Raji (cell line): ENCODE measurements around the gene AK5.

ENCODE experiments used
- POLR2A ChIP-seq: IDR thresholded peaks from 2 replicates; pipeline ENCODE4 v1.6.1; 2011; ENCODE audit warnings: low read depth, low read length, control low read depth; ENCODE audit not compliant: insufficient read depth

The AK5 gene, protein sequence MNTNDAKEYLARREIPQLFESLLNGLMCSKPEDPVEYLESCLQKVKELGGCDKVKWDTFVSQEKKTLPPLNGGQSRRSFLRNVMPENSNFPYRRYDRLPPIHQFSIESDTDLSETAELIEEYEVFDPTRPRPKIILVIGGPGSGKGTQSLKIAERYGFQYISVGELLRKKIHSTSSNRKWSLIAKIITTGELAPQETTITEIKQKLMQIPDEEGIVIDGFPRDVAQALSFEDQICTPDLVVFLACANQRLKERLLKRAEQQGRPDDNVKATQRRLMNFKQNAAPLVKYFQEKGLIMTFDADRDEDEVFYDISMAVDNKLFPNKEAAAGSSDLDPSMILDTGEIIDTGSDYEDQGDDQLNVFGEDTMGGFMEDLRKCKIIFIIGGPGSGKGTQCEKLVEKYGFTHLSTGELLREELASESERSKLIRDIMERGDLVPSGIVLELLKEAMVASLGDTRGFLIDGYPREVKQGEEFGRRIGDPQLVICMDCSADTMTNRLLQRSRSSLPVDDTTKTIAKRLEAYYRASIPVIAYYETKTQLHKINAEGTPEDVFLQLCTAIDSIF

DNA sequence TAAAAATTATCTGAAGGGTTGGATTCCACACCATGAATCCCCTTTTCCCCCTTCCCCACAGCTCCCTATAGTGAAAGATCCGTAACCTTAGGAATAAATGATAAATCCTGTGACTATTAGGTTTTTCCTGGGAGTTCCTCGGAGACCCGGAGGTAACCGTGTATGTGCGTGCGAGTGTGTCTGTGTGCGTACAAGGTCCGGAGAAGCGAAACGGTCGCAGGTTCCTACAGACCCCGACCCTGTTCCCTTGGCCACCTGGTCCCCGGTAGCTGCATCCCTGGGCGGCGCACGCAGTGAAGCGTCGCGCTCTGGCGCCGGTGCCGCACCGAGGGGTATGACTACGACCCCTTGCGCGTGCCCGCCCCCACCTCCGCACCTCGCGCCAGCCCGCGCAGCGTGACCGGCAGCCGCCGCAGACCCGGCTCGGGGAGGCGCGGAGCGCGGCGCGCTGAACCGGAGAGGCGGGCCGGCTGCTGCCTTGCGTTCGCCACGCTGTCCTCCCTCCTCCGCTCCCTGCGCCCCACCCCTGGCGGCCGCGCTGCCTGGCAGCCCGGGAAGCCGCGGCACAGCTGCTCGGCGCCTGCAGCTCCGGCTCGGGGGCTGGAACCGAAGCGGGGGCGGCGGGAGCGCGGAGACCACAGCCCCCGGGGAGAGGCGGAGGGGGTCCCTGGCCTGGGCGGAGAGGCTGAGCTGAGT, at the start of gene AK5:
Gene AK5 (plus strand): TSS at position 529 of the 696 bp plus-strand sequence. CDS start 295 bp downstream, outside the sequence.
- TF ChIP-seq POLR2A: no peak

DNA sequence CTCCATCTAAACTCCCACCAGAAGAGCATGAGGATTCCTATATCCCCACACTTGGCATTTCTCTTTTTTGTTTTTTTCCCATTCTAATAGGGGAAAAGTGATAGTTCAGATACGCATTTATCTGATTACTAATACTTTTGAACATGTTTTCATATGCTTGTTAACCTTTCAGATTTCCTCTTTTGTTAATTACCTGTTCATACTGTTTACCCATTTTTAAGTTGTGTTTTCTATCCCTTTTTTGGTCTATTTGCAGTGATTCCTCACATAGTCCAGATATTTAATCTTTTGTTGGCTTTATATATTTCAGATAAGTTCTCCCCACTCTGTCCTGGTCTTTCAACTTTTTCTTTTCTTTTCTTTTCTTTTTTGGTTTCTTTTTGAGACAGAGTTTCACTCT, 49.0 kb upstream of the AK5 start:
- no peak for TF ChIP-seq POLR2A

DNA sequence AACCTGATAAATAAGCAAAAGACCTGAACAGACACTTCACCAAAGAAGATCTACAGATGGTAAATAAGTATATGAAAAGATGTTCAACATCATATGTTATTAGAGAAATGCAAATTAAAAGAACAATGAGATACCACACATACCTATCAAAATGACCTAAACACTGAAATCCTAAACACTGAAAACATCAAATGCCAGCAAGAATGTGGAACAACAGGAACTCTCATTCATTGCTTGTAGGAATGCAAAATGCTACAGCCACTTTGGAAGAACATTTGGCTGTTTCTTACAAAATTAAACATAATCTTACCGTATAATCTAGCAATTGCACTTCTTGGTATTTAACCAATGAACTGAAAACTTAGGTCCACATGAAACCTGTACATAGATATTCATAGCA, 47.7 kb upstream of the AK5 start:
- TF ChIP-seq POLR2A: no peak

DNA sequence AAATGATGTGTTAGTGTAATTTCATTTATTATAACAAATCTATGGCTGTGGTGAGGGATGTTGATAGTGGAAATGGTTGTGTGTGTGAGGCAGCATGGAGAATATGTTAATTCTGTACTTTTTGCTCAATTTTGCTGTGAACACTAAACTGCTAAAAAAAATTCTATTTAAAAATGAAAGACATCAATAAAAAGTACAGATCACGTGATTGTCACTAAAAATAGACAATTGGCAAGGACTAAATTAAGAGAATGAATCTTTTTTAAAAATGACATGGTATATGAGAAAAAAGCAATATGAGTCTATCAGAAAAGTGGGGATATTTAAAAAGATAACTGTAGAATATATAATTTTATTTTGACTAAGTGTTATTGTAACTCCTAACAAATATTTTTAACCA, 46.9 kb upstream of the AK5 start:
- TF ChIP-seq POLR2A: no peak

DNA sequence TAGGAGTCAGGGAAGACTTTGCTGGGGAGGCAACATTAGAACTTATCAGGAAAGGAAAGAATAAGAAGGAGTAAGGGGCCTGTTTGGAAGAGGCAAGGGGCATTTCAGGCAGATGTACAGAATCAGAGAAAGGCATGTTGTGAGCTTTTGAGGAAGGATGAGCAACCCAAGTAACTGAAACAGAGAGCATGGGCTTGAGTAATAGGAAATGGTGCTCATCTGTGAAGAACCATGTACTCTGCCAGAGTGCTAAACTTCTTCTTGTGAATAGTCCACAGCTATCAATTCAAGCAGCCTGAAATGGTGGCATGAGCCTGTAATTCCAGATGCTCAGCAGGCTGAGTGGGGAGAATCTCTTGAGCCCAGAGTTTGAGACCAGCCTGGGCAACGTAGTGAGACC, 43.4 kb upstream of the AK5 start:
- TF ChIP-seq POLR2A: no peak

DNA sequence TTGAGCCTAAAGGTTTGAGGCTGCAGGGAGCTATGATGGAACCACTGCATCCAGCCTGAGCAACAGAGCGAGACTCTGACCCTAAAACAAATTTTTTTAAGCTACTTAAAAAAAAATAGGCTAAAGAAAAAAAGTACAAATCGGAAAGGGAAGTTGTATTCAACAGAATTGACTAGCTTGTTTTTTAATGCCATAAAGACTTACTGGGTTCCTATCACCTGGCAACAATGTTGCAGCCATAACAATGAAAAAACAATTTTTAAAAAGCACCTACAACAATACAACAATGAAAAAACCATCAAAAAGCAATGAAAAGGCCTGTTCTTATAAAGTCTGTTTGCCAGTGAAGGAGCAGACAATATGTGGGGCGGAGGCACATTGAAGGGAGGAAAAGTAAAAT, 42.5 kb upstream of the AK5 start:
- TF ChIP-seq POLR2A: no peak

DNA sequence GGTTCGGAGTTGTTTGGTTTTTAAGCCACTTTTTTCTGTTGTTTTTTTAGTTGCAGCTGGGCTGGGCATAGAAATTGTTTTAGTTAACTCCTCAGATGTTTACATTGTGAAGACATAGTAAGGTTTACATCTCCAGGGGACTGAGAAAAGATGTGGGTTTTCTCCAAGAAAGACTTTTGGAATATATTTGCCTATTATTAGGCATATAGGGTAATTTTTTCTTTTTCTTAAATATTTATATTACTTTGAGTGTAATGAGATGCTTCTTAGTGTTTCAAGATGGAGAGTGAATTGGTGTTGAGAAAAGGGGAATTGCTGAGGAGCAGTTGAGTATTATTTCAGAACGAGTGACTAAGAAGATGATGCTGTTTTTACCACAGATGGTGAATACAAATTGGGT, 36.0 kb upstream of the AK5 start:
- TF ChIP-seq POLR2A: no peak

DNA sequence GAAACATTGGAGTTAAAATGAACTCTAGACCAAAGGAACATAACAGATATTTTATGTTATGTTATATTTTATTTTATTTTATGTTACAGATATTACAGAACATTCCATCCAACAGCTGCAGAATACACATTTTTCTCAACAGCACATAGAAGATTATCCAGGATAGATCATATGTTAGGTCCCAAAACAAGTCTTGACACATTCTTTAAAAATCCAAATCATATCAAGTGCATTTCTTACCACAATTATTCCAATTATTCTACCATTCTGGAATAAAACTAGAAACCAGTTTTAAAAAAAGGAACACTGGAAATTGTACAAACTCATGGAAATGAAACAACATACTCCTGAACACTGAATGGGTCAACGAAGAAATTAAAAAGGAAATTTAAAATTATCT, 31.7 kb upstream of the AK5 start:
- no peak for TF ChIP-seq POLR2A

DNA sequence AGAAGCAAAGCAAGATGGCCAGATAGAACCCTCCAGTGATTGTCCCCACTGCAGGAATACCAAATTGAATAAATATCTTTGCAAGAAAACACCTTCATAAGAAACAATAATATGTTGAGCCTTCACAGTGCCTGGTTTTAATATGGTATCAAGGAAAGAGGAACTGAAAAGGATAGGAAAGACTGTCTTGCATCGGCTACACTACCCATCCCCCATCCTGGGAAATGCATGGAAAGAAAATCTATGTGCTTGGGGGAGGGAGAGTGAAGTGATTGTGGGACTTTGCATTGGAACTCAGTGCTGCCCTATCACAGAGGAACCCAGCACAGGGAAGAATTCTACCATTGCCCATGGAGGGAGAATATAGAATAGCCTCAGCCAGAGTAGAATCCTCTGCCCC, 28.6 kb upstream of the AK5 start:
- TF ChIP-seq POLR2A: no peak

DNA sequence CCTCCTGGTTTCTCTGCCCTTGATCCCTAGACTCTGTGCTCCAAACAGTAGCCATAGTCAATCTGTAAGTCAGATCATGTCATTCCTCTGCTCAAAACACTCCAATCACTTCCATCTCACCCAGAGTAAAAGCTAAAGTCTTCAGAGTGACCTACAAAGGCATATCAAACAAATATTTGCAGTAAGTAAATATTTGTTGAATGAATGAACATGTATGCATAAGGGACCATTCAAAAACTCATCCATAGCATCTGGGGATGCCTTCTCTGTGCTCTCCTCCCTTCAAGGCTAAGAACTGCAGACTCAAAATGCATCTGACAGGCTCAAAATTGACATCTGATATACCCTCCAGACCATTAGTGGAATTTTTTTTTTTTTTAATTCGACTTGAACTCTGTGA, 18.1 kb upstream of the AK5 start:
- TF ChIP-seq POLR2A: no peak

DNA sequence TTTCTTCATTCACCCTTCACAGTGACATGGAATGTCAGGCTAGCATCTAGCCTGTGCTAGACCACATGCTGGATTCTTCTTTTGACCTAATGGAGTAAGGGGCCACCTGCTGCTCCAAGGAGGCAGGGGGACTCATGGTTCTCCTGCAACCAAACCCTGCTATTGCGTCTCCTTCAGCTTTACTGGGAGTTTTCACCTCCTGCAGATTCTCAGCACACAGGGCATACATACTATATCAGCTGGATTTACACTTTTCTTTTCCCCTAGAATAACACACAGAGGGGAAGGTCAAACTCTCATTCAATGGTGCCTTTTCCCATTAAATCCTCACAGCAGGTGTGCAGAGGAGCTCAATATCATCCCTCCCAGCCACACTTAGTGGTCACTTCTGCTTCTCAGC, 16.6 kb upstream of the AK5 start:
- TF ChIP-seq POLR2A: no peak

DNA sequence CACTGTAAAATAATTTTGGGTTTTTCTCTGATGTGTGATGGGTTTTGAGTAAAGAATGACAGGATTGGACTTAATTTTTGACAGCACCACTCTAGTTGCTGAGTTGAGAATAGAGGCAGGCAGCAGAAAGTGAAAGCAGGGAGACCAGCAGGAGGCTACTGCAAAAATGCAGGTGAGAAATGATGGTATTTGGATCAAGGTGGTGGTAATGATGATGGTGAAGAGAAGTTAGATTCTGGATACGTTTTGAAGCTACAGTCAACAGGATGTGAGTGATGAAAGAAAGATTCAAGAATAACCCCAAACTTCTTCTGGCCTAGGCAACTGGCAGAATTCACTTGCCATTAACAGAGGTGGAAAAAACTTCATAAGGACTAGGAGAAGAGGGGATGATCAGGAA, 14.8 kb upstream of the AK5 start:
- no peak for TF ChIP-seq POLR2A

DNA sequence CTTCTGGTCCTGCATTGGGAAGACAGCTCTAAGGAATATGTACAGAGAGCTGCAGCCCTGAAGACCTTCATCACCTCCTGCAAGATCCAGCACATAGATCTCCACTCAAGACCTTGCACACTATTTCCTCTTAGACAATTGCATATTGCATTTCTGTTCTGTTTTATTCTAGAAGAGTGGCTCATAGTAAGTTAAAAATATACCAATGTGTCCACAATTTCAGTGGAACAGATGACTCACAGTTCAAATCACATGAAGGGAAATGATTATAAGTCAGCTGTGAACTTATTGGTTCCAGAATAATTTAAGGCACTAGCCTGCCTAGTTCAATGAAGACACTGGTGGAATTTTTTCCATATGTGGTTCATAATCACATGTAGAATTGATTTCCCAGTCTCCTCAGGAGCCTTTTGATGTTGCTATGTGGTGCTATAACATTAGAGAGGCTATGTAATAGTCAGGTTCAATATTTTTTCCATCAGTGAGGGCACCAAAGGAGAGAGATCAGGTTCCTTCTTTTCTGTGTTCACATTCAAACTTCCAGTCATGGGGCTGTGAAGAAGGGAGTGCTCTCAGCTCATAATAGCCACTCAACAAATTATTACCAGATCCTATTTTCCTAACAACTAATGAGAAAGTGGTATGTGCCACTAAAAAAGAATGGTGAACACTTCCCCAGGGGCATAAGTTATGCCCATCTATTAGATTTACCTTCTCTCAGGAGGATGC, 9.8 kb upstream of the AK5 start:
- no peak for TF ChIP-seq POLR2A

DNA sequence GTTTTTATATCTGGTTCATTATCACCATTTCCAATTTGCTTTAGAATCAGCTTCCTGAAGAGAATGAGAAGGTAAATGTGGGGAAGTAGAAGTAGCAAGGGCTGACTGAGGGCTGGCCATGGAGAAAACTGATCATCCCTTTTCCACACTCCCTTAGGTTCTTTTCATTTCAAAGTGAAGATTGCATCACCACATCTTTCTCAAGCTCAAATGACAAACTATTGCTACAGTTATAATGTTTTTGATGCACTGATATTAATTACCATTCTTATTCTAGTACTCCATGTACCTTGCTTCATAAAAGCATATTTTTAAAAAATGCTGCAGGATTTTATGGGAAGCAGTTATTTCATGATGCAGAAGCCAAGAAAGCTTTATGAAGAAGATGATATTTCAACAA, 7.9 kb upstream of the AK5 start:
- TF ChIP-seq POLR2A: no peak

DNA sequence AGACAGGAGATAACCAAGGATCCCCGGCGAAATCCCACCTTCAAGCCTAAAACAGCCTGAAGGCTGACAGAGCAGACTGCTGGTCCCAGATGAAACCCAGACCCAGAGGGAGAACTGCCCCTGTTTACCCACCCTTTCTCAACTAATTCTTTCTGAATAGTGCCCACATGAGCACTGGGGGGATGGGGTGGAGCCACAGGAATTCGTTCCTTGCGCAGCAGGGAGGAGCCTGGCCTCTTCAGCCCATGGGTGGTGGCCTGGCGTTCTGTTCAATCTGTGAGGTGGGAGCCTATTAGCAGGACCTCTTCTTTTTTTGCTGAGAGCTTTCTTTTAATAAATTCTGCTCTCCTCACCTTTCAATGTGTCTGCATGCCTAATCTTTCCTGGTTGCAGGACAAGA, 6.6 kb upstream of the AK5 start:
- TF ChIP-seq POLR2A: no peak

DNA sequence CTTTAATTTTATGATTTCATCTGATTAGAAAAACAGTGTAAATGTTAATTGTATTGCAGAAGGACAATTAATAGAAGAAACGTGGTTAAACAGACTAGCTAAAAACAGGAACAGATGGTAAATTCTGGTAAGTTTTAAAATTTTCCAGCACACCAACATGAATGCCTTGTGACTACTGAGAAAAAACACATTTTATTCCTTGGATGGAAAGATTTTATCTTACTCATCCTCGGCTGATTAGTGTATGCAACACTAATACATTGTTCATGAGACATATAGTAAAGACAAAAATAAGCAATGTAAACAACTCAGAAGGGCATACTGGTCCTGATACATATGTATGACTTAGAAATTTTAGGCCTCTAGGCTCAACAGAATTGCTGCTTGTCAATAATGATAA, 4.9 kb upstream of the AK5 start:
- no peak for TF ChIP-seq POLR2A
